GM12878 (cell line): ENCODE measurements around the gene PVALEF. TPM values are rescaled to one million over a fixed set of nuclear protein-coding genes. Genes with fewer than 3 reads are reported as not detected.

Experiments
- ATAC-seq: fragments of 200-7000 bp; cut with Tn5 transposase; 3 replicates; pipeline ENCODE4 v1.9.1; 2020; ENCODE audit warnings: mild to moderate bottlenecking, moderate library complexity
- BruUV-seq: library from RNA; stranded (reverse); fragments of 400-500 nt; replicated peaks from 2 replicates; lab custom pipeline; 2021; lab: Mats Ljungman, UMichigan
- CTCF ChIA-PET: fragments of 300-600 bp; sonication (Branson Sonifier 250); formaldehyde crosslinking; extraction: SDS; loops from one replicate; lab custom pipeline; 2021; ENCODE audit warnings: inconsistent platforms; lab: Yijun Ruan, JAX
- POLR2A ChIA-PET: fragments of 350-600 bp; formaldehyde crosslinking; extraction: SDS; loops from one replicate; lab custom pipeline; 2021; ENCODE audit warnings: inconsistent platforms; lab: Charles Lee
- RAD21 ChIA-PET: fragments of 300-600 bp; sonication (Branson Sonifier 250); formaldehyde crosslinking; loops from one replicate; lab custom pipeline; 2023; ENCODE audit warnings: antibody characterized with exemption; ENCODE audit not compliant: unreplicated experiment; lab: Charles Lee
- SMC1A ChIA-PET: fragments of 300-600 bp; sonication (Branson Sonifier 250); formaldehyde crosslinking; loops from one replicate; lab custom pipeline; 2023; ENCODE audit not compliant: unreplicated experiment, uncharacterized antibody; lab: Charles Lee
- DNase-seq: peaks from one replicate; pipeline ENCODE4 v3.0.0-alpha.2; 2011; ENCODE audit warnings: low read depth, low spot score
- FAIRE-seq: peaks from 3 replicates; lab custom pipeline; 2011; peaks lifted over from hg19 to GRCh38; lab: Jason Lieb, UNC
- H2AFZ ChIP-seq: 2 replicates; pipeline ENCODE4 v1.6.0; 2011; ENCODE audit warnings: low read depth, low read length, control low read depth; ENCODE audit not compliant: control insufficient read depth
- H3K27ac ChIP-seq: 2 replicates; pipeline ENCODE4 v1.5.1; 2011; ENCODE audit warnings: control low read depth; ENCODE audit not compliant: control insufficient read depth, insufficient read depth
- H3K27me3 ChIP-seq, 2 experiments: replicated peaks in 1 of 2; 2 replicates each; pipeline versions ENCODE4 v1.6.0 to v1.6.1; 2011; ENCODE audit warnings: low read length in 1 of 2; ENCODE audit not compliant: control insufficient read depth in 2 of 2, insufficient read depth in 2 of 2
- H3K36me3 ChIP-seq, 2 experiments: 2 replicates each; pipeline ENCODE4 v1.5.1; 2011; ENCODE audit warnings: low read length in 1 of 2; ENCODE audit not compliant: control insufficient read depth in 2 of 2, insufficient read depth in 2 of 2
- H3K4me1 ChIP-seq: 2 replicates; pipeline ENCODE4 v1.6.1; 2011; ENCODE audit warnings: mild to moderate bottlenecking, low read length, moderate library complexity, mixed read lengths; ENCODE audit not compliant: control insufficient read depth, insufficient read depth
- H3K4me2 ChIP-seq: 2 replicates; pipeline ENCODE4 v1.6.0; 2011; ENCODE audit warnings: control low read depth; ENCODE audit not compliant: control insufficient read depth, insufficient read depth
- H3K4me3 ChIP-seq: fragments of 200-600 bp; sonication (generic); 2 replicates; pipeline ENCODE4 v1.5.1; 2016
- H3K79me2 ChIP-seq: 2 replicates; pipeline ENCODE4 v1.6.0; 2011; ENCODE audit warnings: low read length; ENCODE audit not compliant: control insufficient read depth, insufficient read depth
- H3K9ac ChIP-seq: 2 replicates; pipeline ENCODE4 v1.8.0; 2011; ENCODE audit warnings: low read length, control low read depth, mixed read lengths; ENCODE audit not compliant: control insufficient read depth, insufficient read depth
- H3K9me3 ChIP-seq: replicated peaks from 3 replicates; pipeline ENCODE4 v1.5.1; 2011; ENCODE audit warnings: mild to moderate bottlenecking, low read length; ENCODE audit not compliant: control insufficient read depth, insufficient read depth
- H4K20me1 ChIP-seq: 2 replicates; pipeline ENCODE4 v1.6.0; 2011; ENCODE audit not compliant: control insufficient read depth, insufficient read depth
- ASH2L ChIP-seq: fragments of 300-600, 200-600 bp; sonication (generic); IDR thresholded peaks from 2 replicates; pipeline ENCODE4 v1.6.1; 2017; ENCODE audit warnings: low read depth, mild to moderate bottlenecking, borderline replicate concordance
- BCL11A ChIP-seq: IDR thresholded peaks from 2 replicates; pipeline ENCODE4 v1.6.1; 2011; ENCODE audit warnings: low read depth, low read length
- GATAD2B ChIP-seq: fragments of 450-650 bp; conservative IDR thresholded peaks from 2 replicates; pipeline ENCODE4 v1.6.1; 2017; ENCODE audit warnings: low read depth, mild to moderate bottlenecking, moderate library complexity
- LARP7 ChIP-seq: fragments of 450-650 bp; IDR thresholded peaks from 2 replicates; pipeline ENCODE4 v1.6.1; 2017; ENCODE audit warnings: mild to moderate bottlenecking
- NBN ChIP-seq: fragments of 450-650 bp; IDR thresholded peaks from 2 replicates; pipeline ENCODE4 v1.6.1; 2016
- NR2C1 ChIP-seq: fragments of 450-650 bp; IDR thresholded peaks from 2 replicates; pipeline ENCODE4 v1.6.1; 2017; ENCODE audit warnings: antibody characterized with exemption, mild to moderate bottlenecking, moderate library complexity
- NRF1 ChIP-seq: conservative IDR thresholded peaks from 2 replicates; pipeline ENCODE4 v1.6.1; 2011; ENCODE audit warnings: mild to moderate bottlenecking, low read depth, low read length, improper control_type of control experiment
- POLR2AphosphoS5 ChIP-seq: IDR thresholded peaks from 2 replicates; pipeline ENCODE4 v1.6.1; 2011; ENCODE audit warnings: mild to moderate bottlenecking, low read length, inconsistent platforms
- PRDM15 ChIP-seq: fragments of 450-650 bp; formaldehyde crosslinking; IDR thresholded peaks from 2 replicates; pipeline ENCODE4 v1.4.0; 2020; ENCODE audit warnings: mild to moderate bottlenecking, moderate library complexity
- RAD21 ChIP-seq: IDR thresholded peaks from 2 replicates; pipeline ENCODE4 v1.6.1; 2011; ENCODE audit warnings: mild to moderate bottlenecking, low read depth, low read length, moderate library complexity; ENCODE audit not compliant: insufficient read depth
- RBBP5 ChIP-seq: fragments of 200-600 bp; sonication (generic); conservative IDR thresholded peaks from 2 replicates; pipeline ENCODE4 v1.6.1; 2016
- YBX1 ChIP-seq: fragments of 450-650 bp; IDR thresholded peaks from 2 replicates; pipeline ENCODE4 v1.6.1; 2016; ENCODE audit warnings: antibody characterized with exemption
- YY1 ChIP-seq: IDR thresholded peaks from 2 replicates; pipeline ENCODE4 v1.6.1; 2011; ENCODE audit warnings: low read depth, mild to moderate bottlenecking, low read length
- ZBED1 ChIP-seq: IDR thresholded peaks from 2 replicates; pipeline ENCODE4 v1.6.1; 2016; ENCODE audit warnings: borderline replicate concordance
- ZZZ3 ChIP-seq: IDR thresholded peaks from 2 replicates; pipeline ENCODE4 v1.6.1; 2011; ENCODE audit warnings: low read depth; ENCODE audit not compliant: control insufficient read depth, insufficient read length
- WGBS: methylation state at CpG from one replicate; pipeline ENCODE4 v1.1.6; 2016; ENCODE audit warnings: low lambda C conversion rate; ENCODE audit not compliant: insufficient replicate concordance, insufficient coverage; ENCODE audit errors: missing lambda C conversion rate; 5-methylcytosine and 5-hydroxymethylcytosine counted together
- in situ Hi-C: fragments of 300-500 bp; cut with MboI; formaldehyde crosslinking; loops from 9 replicates; pipeline ENCODE4 v1.14.3; 2018; ENCODE audit warnings: mixed read lengths
- intact Hi-C: fragments of 100-400 bp; cut with micrococcal nuclease; formaldehyde crosslinking; loops from one replicate; pipeline ENCODE4 v1.14.2; 2022; ENCODE audit not compliant: unreplicated experiment
- polyA plus RNA-seq, 11 experiments: library from polyadenylated mRNA; depleted of rRNA in 4 of 11; unstranded in 6 of 11; stranded (reverse) in 5 of 11; fragments of >200 nt; fragmentation: Nextera tagmentation in 4 of 11; fragmentation: Illumina TruSeq in 1 of 11; extraction: Ambion mirVana in 4 of 11; extraction: Trizol in 1 of 11; gene quantifications; 1 replicate in 1 of 11; 2 replicates in 10 of 11; pipeline versions ENCODE4 v1.2.1 to v1.2.3, GENCODE V29; 2011 to 2016; ENCODE audit warnings: inconsistent platforms in 2 of 11, missing spikeins in 2 of 11, low read depth in 1 of 11
- total RNA-seq, 4 experiments: library from RNA; depleted of rRNA in 3 of 4; stranded (reverse); fragments of >200 nt in 3 of 4; fragmentation: Illumina TruSeq in 1 of 4; extraction: Trizol in 1 of 4; gene quantifications; 2 replicates each; pipeline versions ENCODE4 v1.2.1 to v1.2.3, GENCODE V29; 2013 to 2021
- TF ChIP-seq, protein P1 (sequence below): fragments of 450-650 bp; IDR thresholded peaks from 2 replicates; pipeline ENCODE4 v1.6.1; 2017; ENCODE audit warnings: mild to moderate bottlenecking, moderate library complexity

PVALEF gene
- total and polyA plus RNA-seq, 10 of the 15 experiments (the other 5 are each of a cell fraction or from before 2014, with no cell fraction given): not detected

DNA sequence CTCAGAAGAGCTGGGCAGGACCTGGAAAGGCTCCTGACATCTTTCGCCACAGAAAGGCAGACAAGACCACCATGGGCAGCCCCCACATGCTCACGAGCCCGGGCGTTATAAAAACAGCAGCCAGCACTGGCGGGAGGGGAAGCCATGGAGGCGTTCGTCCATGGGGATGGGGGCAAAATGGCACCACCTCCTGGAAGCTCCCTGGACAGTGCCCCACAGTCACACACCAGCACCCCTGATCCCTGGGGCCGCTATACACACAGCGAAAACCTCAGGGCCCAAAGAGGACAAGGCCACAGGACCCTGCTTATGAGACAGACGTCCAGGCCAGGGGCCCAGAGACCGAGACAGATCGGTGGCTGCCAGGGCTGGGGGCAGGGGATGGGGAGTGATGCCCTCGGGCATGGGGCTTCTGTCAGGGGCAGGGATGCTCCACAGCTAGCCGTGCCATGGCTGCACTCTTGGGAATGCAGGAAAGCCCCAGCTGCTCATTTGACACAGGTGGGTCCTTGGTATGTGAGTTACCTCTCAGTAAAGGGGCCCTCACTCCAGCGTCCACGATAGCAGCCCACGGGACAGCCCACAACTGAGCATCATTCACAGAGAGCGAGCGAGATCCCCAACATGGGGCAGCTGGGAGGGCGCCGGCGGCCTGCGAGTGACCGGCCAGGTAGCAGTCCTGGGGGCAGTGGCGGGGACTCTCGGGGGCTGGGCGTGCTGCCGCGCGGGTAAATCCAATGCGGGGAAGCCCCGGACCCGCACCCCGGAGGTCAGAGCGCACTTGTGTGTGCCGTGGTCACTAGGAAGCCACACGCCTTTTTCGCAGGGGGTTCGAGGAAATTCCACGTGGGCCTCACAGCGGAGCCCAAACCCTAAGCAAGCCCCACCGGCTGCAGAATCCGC, 6.4 kb upstream of the PVALEF start:
- ATAC-seq (no peak), DNase-seq (no peak), FAIRE-seq (no peak)
- WGBS: 56% methylated on average over 43 of the region's 43 CpGs
- H3K36me3 ChIP-seq: no peaks in the 10 kb centered on the region
- intact Hi-C loops (no loop called here), in situ Hi-C loops (no loop called here)
- no TSS peak for BruUV-seq
- H3K4me2 ChIP-seq: no peak overlapping the region
- TF ChIP-seq ZBED1 (no peak), GATAD2B (no peak), YY1 (no peak), BCL11A (no peak), RBBP5 (no peak), YBX1 (no peak), PRDM15 (CRISPR knock-in tag) (no peak), ASH2L (no peak), LARP7 (no peak), RAD21 (no peak), NR2C1 (no peak), POLR2AphosphoS5 (no peak), NBN (no peak), ZZZ3 (no peak), NRF1 (no peak)
- TF ChIP-seq, protein P1, sequence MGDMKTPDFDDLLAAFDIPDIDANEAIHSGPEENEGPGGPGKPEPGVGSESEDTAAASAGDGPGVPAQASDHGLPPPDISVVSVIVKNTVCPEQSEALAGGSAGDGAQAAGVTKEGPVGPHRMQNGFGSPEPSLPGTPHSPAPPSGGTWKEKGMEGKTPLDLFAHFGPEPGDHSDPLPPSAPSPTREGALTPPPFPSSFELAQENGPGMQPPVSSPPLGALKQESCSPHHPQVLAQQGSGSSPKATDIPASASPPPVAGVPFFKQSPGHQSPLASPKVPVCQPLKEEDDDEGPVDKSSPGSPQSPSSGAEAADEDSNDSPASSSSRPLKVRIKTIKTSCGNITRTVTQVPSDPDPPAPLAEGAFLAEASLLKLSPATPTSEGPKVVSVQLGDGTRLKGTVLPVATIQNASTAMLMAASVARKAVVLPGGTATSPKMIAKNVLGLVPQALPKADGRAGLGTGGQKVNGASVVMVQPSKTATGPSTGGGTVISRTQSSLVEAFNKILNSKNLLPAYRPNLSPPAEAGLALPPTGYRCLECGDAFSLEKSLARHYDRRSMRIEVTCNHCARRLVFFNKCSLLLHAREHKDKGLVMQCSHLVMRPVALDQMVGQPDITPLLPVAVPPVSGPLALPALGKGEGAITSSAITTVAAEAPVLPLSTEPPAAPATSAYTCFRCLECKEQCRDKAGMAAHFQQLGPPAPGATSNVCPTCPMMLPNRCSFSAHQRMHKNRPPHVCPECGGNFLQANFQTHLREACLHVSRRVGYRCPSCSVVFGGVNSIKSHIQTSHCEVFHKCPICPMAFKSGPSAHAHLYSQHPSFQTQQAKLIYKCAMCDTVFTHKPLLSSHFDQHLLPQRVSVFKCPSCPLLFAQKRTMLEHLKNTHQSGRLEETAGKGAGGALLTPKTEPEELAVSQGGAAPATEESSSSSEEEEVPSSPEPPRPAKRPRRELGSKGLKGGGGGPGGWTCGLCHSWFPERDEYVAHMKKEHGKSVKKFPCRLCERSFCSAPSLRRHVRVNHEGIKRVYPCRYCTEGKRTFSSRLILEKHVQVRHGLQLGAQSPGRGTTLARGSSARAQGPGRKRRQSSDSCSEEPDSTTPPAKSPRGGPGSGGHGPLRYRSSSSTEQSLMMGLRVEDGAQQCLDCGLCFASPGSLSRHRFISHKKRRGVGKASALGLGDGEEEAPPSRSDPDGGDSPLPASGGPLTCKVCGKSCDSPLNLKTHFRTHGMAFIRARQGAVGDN: no peak
- no peaks in the 10 kb centered on the region for H3K9me3 ChIP-seq
- no peaks in the 10 kb centered on the region for H3K27me3 ChIP-seq
- SMC1A ChIA-PET: no interaction called here
- no peak overlapping the region for H2AFZ ChIP-seq
- no peak overlapping the region for H3K9ac ChIP-seq
- no peaks in the 10 kb centered on the region for H3K79me2 ChIP-seq
- H3K4me1 ChIP-seq: no peaks in the 10 kb centered on the region
- H4K20me1 ChIP-seq: no peaks in the 10 kb centered on the region
- no peak overlapping the region for H3K4me3 ChIP-seq
- POLR2A ChIA-PET: no interaction called here
- no peak overlapping the region for H3K27ac ChIP-seq
- CTCF ChIA-PET: no interaction called here
- RAD21 ChIA-PET: no interaction called here
